NCI-H82 (cell line): Measurements from ENCODE around the gene CAPN11.
A peak's percentile ranks its signal among the peaks of the same experiment; 100 is the strongest.

Experiments
- DNase-seq: peaks from one replicate; lab custom pipeline; 2025; lab: John Stamatoyannopoulos, UW

Gene CAPN11

GRCh38 chr6:44158770-44159228 is at the start of gene CAPN11:
TSS of gene CAPN11 (plus strand) at chr6:44158820. CDS start at chr6:44158849, 29 bp downstream.
- DNase-seq, result no peak

DNA sequence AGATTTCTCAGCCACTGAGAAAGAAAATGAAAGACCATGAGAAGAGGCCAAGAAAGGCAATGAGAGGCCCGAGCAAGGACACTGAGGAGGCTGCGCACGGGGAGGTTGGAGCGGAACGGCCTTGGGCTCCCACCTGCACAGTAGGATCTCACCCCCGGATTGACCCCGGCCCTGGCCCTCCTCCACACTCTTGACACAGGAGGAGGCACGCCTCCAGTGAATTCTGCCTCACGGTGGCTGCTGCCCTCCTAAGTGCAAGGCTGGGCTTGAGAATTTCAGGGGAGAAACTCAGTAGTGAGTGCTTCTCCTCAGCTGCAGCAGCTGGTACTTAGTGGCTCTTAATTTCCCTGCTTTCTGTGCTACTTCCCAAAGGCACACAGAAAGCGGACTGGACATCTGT is 49.4 kb upstream of the CAPN11 start:
- no peak for DNase-seq

- DNase-seq, result no peak
Observed at GRCh38 chr6:44110005-44110676, 48.5 kb upstream of the CAPN11 start.

- no peak for DNase-seq
Observed at GRCh38 chr6:44110966-44111365, 47.7 kb upstream of the CAPN11 start.

GRCh38 chr6:44111434-44112417 is 46.9 kb upstream of the CAPN11 start:
- no peak for DNase-seq

- no peak for DNase-seq
Observed at GRCh38 chr6:44113414-44113813, 45.2 kb upstream of the CAPN11 start.

- no peak for DNase-seq
Observed at GRCh38 chr6:44115866-44116265, 42.8 kb upstream of the CAPN11 start.

- DNase-seq, result no peak
Observed at GRCh38 chr6:44116641-44117382, 41.8 kb upstream of the CAPN11 start.

- DNase-seq, result no peak
Observed at GRCh38 chr6:44117397-44118128, 41.1 kb upstream of the CAPN11 start.

- no peak for DNase-seq
Observed at GRCh38 chr6:44119704-44120262, 38.8 kb upstream of the CAPN11 start.

DNA sequence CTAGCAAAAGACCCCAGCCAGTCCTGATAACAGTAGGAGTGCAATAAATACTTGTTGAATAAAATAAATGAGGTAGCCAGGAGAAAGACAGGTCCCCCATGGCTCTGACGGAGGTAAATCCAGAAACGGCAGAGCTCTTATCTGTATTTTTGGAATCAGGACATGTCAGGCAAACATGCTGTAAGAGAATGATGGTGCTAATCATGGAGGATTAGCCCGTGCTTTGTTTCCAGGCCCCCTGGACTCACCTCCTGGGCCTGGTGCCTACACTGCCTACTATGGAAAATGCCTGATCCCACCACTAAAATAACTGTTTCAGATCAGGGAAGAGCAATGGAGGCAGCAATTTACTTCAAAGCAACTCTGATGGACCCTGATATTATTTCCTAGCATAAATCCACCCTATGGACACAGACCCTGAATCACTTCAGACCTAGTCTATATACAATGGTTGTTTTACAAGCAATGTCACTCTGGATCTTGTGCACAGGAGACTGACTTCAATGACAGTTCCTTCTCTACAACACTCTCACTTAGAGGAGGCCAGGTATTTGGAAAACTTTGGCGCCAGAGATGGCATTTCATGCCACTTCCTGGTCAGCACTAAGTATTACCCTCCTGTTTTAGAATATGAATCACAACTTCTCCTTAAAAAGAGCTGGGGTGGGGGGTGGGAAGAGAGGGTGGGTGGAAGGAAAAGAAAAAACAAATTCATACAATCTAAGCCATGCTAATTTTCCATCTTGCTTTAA is 37.8 kb upstream of the CAPN11 start:
- peak; percentile 48 for DNase-seq

GRCh38 chr6:44122801-44123200 is 35.8 kb upstream of the CAPN11 start:
- no peak for DNase-seq

GRCh38 chr6:44123544-44123943 is 35.1 kb upstream of the CAPN11 start:
- no peak for DNase-seq

GRCh38 chr6:44126320-44127149 is 32.1 kb upstream of the CAPN11 start:
- peak; percentile 60 for DNase-seq

DNA sequence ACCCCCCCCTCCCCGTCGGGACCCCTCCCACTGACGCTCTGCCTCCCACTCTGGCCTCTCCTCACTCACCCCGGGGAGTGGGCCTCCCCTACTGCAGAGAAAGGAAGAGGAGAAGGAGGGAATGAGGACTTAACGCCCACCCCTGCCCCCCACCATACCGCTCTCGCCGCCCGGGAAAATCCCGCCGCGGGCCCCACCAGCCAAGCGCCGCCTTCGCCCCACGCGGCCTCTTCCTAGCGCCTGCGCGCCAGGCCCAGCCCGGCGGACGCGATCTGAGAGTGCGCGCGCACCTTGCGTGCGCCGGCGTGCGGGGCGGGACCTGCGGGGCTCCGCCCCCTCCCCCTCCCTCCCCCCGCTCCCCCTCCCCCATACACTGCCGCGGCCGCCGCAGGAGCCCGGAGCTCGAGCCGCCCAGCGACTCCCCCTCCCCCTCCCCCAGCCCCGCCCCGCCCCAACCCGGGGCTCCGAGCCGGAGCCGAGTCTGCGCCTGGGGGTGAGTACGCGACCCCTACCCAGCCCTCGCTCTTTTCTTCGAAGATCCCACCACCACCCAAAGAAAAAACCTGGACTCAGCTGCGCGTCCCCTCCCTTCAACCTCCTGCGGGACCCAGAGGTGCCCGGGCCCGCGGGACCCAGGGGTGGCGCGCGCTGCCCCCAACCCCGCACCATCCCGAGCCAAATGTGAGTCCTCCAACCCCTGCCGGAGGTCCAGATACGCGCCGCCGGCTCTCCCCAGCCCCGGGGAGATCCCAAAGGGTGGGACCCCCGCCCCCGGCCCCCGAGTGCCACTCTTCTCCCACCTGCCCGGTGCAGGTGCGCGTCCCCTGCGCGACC is 31.2 kb upstream of the CAPN11 start, which contains the start of the genes MRPL14 and TMEM63B:
MRPL14 (minus strand) TSS at position 267 of the 834 bp plus-strand sequence. CDS start 10,841 bp downstream, outside the sequence.
TMEM63B (plus strand) TSS at position 369 of the 834 bp plus-strand sequence. CDS start 7,031 bp downstream, outside the sequence.
- DNase-seq, result peak; percentile 93

DNA sequence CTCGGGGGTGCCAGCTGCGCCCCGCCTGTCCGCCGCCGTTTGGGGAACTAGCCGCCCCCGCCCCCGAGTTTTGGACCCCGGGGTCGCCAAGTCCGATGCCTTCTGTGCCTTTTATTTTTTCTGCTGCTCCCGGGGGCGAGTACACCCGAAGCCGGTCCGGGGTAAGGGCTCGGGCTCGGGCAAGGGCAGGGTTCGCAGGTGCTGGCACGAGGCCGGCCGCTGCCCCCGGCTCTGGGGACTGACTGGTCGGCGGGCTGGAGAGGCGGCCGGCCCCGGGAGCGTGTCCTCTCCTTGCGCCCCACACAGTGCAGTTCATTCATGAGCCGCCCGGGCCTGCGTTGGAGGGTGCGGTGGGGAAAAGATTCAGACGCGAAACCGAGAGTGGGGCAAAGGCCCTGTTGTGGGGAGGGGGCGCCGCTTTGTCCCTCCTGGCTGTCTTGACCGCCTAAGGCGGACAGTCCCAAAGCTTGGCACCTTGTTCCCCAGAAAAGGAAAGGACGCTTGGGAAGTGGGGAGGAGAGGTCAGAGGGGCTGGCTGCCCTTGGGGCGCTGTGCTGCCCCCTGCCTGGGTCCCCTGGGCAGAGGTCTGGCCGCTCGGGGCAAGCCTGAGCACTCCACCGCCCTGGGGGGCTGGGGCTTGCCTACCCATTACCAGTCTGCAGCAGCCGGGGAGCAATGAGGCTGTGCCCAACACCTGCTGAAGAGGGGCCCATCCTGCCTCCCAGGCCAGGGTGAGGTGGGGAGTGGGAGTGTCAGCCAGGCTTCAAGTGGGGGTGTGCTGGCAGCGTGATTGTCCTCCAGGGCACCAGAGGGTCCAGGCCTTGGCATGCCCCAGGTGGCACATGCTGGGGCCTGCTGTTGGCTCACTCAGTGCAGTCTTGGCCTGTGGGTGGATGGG is 30.4 kb upstream of the CAPN11 start:
- peak; percentile 51 for DNase-seq

DNA sequence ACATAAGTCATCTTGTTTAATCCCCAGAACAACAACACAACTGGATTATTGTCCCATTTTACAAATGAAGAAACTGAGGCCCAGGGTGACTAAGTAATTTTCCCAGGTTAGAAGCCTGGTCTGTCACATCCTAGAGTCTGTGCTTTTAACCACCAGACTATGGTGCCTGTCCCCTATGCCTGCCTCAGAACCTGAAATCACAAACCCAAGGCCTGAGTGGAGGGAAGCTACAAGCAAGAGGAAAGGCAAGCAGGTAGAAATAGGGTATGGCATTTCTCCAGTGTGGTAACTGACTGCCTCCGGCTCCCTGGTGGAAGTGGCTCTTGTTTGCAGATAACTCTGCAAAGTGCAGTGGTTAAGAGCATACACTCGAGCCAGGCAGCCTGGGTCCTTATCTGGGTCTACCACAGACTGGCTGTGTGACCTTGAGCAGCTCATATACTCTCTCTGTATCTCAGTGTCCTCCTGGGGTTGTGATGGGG is 28.7 kb upstream of the CAPN11 start:
- DNase-seq, result no peak
